Measurements from ENCODE around the gene CAPN8.

The CAPN8 gene

DNA sequence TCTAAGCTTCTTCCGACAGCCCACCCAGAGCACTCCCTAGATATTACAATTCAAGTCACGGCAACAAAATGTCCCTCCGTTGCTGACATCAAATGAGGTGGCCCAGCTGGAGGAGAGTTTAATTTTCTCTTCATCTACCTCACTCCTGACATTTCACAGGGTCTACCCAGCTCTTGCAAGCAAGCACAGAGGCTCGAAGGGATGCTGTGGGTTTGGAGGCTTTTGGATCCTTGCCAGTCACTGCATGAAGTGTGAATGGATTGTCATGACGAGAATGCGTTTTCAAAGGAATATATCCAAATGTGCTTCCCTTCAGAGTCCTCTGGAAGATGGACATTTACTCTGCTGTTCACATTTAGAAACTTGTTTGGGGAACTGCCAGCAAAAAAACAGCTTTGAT lies 33.5 kb downstream of the CAPN8 start:
- Mint-ChIP-seq H3K4me3 (no peak overlapping the region), H3K27me3 (ENCODE audit: low read depth, poor library complexity) (peaks cover 3% of the 10 kb centered on the region), H3K9me3 (peaks cover 12% of the 10 kb centered on the region), H3K4me1 (no peaks in the 10 kb centered on the region), H3K36me3 (ENCODE audit: low read depth) (peaks cover 4% of the 10 kb centered on the region), H3K27ac (no peak overlapping the region)
- TF ChIP-seq, protein P1, sequence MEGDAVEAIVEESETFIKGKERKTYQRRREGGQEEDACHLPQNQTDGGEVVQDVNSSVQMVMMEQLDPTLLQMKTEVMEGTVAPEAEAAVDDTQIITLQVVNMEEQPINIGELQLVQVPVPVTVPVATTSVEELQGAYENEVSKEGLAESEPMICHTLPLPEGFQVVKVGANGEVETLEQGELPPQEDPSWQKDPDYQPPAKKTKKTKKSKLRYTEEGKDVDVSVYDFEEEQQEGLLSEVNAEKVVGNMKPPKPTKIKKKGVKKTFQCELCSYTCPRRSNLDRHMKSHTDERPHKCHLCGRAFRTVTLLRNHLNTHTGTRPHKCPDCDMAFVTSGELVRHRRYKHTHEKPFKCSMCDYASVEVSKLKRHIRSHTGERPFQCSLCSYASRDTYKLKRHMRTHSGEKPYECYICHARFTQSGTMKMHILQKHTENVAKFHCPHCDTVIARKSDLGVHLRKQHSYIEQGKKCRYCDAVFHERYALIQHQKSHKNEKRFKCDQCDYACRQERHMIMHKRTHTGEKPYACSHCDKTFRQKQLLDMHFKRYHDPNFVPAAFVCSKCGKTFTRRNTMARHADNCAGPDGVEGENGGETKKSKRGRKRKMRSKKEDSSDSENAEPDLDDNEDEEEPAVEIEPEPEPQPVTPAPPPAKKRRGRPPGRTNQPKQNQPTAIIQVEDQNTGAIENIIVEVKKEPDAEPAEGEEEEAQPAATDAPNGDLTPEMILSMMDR (IDR thresholded peaks at IDR 0.05) = no peak
- no peak for DNase-seq

DNA sequence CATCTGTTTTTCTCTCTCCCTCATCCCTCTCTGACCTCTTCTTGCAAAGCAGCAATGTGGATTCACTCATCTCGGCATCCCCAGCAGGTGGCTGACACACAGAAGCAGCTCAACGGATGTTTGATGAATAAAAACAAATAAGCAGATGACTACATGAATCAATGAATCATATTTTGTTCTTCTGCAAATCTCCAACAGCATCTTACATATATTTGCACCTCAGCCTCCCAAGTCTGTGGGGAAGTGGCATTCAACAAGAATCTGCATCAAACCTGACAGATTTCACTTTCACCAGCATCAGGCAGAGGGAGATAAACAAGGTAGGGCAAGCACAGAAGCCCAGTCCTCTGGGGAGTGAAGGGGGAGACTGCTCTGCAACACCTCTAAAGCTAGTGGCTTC lies 34.0 kb downstream of the CAPN8 start:
- TF ChIP-seq, protein P1 (IDR thresholded peaks at IDR 0.05) = no peak
- no peak for DNase-seq
- Mint-ChIP-seq H3K27ac (no peak overlapping the region), H3K9me3 (peaks cover 12% of the 10 kb centered on the region), H3K36me3 (ENCODE audit: low read depth) (peaks cover 4% of the 10 kb centered on the region), H3K4me3 (no peak overlapping the region), H3K27me3 (ENCODE audit: low read depth, poor library complexity) (peaks cover under 1% of the 10 kb centered on the region), H3K4me1 (peaks cover under 1% of the 10 kb centered on the region)

DNA sequence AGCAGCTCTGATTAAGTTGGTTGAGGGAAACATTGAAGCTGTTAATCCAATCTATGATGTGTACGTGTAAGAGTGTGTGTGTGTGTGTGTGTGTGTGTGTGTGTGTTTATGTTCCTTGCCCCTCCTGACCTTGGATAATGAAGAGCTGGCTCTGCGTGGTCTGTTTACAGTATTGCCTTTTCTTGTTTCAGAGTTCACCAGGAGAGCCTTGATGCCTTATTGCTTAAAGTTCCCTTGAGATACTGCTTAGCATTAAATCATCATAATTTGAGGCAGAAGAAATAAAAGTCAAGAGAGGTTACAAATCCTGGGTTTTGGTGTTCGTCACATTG lies 36.4 kb downstream of the CAPN8 start:
- Mint-ChIP-seq H3K36me3 (ENCODE audit: low read depth) (peaks cover 8% of the 10 kb centered on the region), H3K4me1 (peaks cover 10% of the 10 kb centered on the region), H3K4me3 (peak overlapping the region; percentile 35), H3K27ac (peak overlapping the region; percentile 93), H3K9me3 (peaks cover 8% of the 10 kb centered on the region), H3K27me3 (ENCODE audit: low read depth, poor library complexity) (peaks cover 3% of the 10 kb centered on the region)
- TF ChIP-seq, protein P1 (IDR thresholded peaks at IDR 0.05) = no peak
- DNase-seq = no peak

DNA sequence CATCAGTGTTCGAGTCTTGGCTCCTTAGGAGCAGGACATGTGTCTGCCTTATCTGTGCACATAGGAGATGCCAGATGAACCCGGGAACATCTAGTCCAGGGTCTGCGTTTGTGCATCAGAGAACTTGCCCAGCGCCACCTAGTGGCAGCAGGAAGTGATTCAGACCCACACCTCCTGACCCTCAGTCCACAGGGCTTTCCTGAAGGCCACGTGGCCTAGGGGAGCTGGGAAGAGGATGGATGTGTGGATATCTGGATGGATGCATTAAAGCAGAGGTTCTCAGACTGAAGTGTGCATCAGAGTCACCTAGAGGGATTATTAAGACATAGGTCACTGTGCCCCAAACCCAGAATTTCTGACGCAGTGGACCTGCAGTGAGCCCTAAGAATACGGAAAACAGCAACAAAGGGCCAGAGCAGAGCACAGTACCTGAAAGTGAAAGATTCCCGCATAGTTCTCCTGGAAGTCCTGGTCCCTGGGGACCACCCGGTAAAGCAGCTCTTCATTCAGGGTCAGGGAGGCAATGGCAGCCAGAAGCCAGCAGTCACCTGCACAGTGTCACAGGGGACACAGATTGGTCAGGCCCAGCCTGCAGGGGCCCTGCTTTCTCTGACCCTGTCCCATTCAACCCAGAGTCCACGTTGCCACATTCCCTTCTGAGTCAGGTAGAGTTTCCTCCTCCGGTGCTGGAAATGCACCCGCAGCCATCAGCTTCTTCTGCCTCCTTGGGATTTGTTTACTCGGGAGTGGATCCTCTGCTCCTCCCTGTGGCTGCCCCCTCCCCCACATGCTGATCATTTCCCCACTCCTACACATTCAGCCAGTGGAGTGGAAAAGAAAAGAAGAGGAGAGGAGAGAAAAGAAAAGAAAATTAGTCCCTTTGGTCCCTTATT lies 37.0 kb downstream of the CAPN8 start:
- Mint-ChIP-seq H3K4me3 (peak overlapping the region; percentile 35), H3K27me3 (ENCODE audit: low read depth, poor library complexity) (peaks cover 6% of the 10 kb centered on the region), H3K27ac (peak overlapping the region; percentile 93), H3K9me3 (peaks cover 3% of the 10 kb centered on the region), H3K4me1 (peaks cover 11% of the 10 kb centered on the region), H3K36me3 (ENCODE audit: low read depth) (peaks cover 4% of the 10 kb centered on the region)
- TF ChIP-seq, protein P1 (IDR thresholded peaks at IDR 0.05) = peak; percentile 65
- peak; percentile 66 for DNase-seq

DNA sequence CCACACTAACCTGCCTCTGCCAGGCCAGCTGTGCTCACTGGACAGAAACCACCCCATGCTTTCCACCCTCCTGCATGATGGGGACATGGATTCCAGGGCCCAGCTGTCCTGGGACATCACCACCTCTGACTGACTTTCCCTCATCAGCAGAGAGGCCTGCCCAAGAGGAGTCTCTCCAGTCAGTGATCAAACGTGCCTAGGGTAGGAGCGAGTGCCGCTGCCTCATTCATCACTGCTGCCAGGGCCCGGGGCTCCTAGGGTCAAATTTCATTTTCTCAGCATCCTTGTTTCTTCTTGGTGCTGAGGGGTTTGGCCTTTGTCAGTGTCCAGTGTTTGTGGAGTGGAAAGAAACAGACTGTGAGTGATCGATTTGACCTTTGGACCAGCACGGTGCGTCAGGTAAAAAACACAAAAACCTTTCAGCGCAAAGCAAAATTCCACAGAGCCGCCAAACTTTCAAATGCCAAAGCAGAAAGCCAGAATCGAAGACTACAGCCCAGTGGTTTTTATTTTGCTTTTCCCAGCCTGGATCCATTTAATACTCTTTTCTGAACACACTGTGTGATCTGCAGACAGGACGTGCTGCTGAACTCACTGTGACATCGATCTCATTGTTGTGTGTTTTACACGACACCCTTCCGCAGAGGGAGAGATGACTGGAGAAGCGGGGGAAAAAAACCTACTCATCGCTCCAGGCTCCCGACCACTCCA lies 43.2 kb downstream of the CAPN8 start:
- Mint-ChIP-seq H3K27ac (peak overlapping the region; percentile 98), H3K9me3 (peaks cover 3% of the 10 kb centered on the region), H3K4me3 (peak overlapping the region; percentile 31), H3K27me3 (ENCODE audit: low read depth, poor library complexity) (peaks cover 7% of the 10 kb centered on the region), H3K4me1 (peaks cover 71% of the 10 kb centered on the region), H3K36me3 (ENCODE audit: low read depth) (peaks cover 4% of the 10 kb centered on the region)
- TF ChIP-seq, protein P1 (IDR thresholded peaks at IDR 0.05) = no peak
- peak; percentile 58 for DNase-seq
